HG03060 (cell line): ENCODE data around the gene CRACR2A.

Experiments used
- ATAC-seq: cut with Tn5 transposase; IDR thresholded peaks from one replicate; pipeline ENCODE4 v1.9.1; 2021; ENCODE audit warnings: low read depth, moderate number of reproducible peaks; ENCODE audit not compliant: unreplicated experiment

CRACR2A gene

GRCh38 chr12:3658327-3659163 lies 94.4 kb downstream of the CRACR2A start:
- ATAC-seq: no peak

GRCh38 chr12:3656946-3657622 lies 95.8 kb downstream of the CRACR2A start:
- ATAC-seq: no peak

GRCh38 chr12:3655328-3655900 lies 97.5 kb downstream of the CRACR2A start:
- ATAC-seq: no peak

- no peak for ATAC-seq
These were observed 101.1 kb downstream of the CRACR2A start for GRCh38 chr12:3651585-3652424.

GRCh38 chr12:3647504-3647903 lies 105.4 kb downstream of the CRACR2A start:
- ATAC-seq: no peak

GRCh38 chr12:3646561-3647241 lies 106.2 kb downstream of the CRACR2A start:
- ATAC-seq: no peak

GRCh38 chr12:3645091-3645490 lies 107.8 kb downstream of the CRACR2A start:
- no peak for ATAC-seq

- no peak for ATAC-seq
These were observed 108.8 kb downstream of the CRACR2A start for GRCh38 chr12:3644104-3644503.

- no peak for ATAC-seq
These were observed 111.4 kb downstream of the CRACR2A start for GRCh38 chr12:3641428-3642018.

- no peak for ATAC-seq
These were observed 116.6 kb downstream of the CRACR2A start for GRCh38 chr12:3636328-3636727.

- ATAC-seq: no peak
These were observed 118.6 kb downstream of the CRACR2A start for GRCh38 chr12:3634348-3634747.

- no peak for ATAC-seq
These were observed 119.5 kb downstream of the CRACR2A start for GRCh38 chr12:3633396-3633795.

- ATAC-seq: no peak
These were observed 120.2 kb downstream of the CRACR2A start for GRCh38 chr12:3632754-3633153.

- no peak for ATAC-seq
These were observed 120.7 kb downstream of the CRACR2A start for GRCh38 chr12:3632256-3632655.

GRCh38 chr12:3631759-3632158 lies 121.2 kb downstream of the CRACR2A start:
- no peak for ATAC-seq

GRCh38 chr12:3631272-3631637 lies 121.7 kb downstream of the CRACR2A start:
- no peak for ATAC-seq

- ATAC-seq: no peak
These were observed 122.2 kb downstream of the CRACR2A start for GRCh38 chr12:3630621-3631271.

- no peak for ATAC-seq
These were observed 122.8 kb downstream of the CRACR2A start for GRCh38 chr12:3630111-3630510.

- no peak for ATAC-seq
These were observed 123.7 kb downstream of the CRACR2A start for GRCh38 chr12:3629057-3629830.
